GM18498 (cell line): ENCODE measurements around the gene PPFIA3.

Source experiments
- ATAC-seq: cut with Tn5 transposase; IDR thresholded peaks from one replicate; pipeline ENCODE4 v1.9.1; 2021; ENCODE audit warnings: mild to moderate bottlenecking, moderate library complexity; ENCODE audit not compliant: unreplicated experiment

The PPFIA3 gene

GRCh38 chr19:49148784-49149651 is 29.7 kb downstream of the PPFIA3 start:
- no peak for ATAC-seq

GRCh38 chr19:49149652-49150105 is 30.3 kb downstream of the PPFIA3 start:
- ATAC-seq, result no peak

GRCh38 chr19:49150106-49150943 is 31.0 kb downstream of the PPFIA3 start:
- ATAC-seq, result no peak

GRCh38 chr19:49150944-49151243 is 31.6 kb downstream of the PPFIA3 start:
- no peak for ATAC-seq

- ATAC-seq, result no peak
Measured at GRCh38 chr19:49151267-49152118, 32.1 kb downstream of the PPFIA3 start.

- no peak for ATAC-seq
Measured at GRCh38 chr19:49152119-49152550, 32.8 kb downstream of the PPFIA3 start.

- ATAC-seq, result no peak
Measured at GRCh38 chr19:49153167-49153809, 33.9 kb downstream of the PPFIA3 start.

- no peak for ATAC-seq
Measured at GRCh38 chr19:49154279-49154678, 34.9 kb downstream of the PPFIA3 start.

- no peak for ATAC-seq
Measured at GRCh38 chr19:49155005-49155819, 35.9 kb downstream of the PPFIA3 start, which contains the start of gene HRC. Gene HRC, minus strand, starts transcription at chr19:49155396. Its CDS starts 159 bp downstream, at chr19:49155237.

- no peak for ATAC-seq
Measured at GRCh38 chr19:49155820-49156346, 36.5 kb downstream of the PPFIA3 start.

GRCh38 chr19:49157445-49158224 is 38.3 kb downstream of the PPFIA3 start, which contains the start of gene TRPM4:
Gene TRPM4, plus strand, starts transcription at chr19:49157792. Its CDS starts 75 bp downstream, at chr19:49157867.
- ATAC-seq, result no peak

GRCh38 chr19:49160450-49161189 is 41.3 kb downstream of the PPFIA3 start:
- no peak for ATAC-seq

GRCh38 chr19:49161987-49162386 is 42.6 kb downstream of the PPFIA3 start:
- ATAC-seq, result no peak

- no peak for ATAC-seq
Measured at GRCh38 chr19:49165111-49165750, 45.9 kb downstream of the PPFIA3 start.

- ATAC-seq, result no peak
Measured at GRCh38 chr19:49165865-49166301, 46.5 kb downstream of the PPFIA3 start.

- no peak for ATAC-seq
Measured at GRCh38 chr19:49167857-49168409, 48.6 kb downstream of the PPFIA3 start.

- no peak for ATAC-seq
Measured at GRCh38 chr19:49168421-49168820, 49.1 kb downstream of the PPFIA3 start.
